HL-60/S4 treated with retinoic acid at 250 ng/mL for 4 days and 3 days (cell line): Measurements from ENCODE around the gene TXNDC2.
"Not testable (repeated sequence)": the region's sequence is repeated elsewhere in the genome, so short reads cannot be mapped to it uniquely, and the experiment has no call there.

Source experiments
- in situ Hi-C: fragments of 300-500 bp; cut with MboI; formaldehyde crosslinking; loops from 2 replicates; pipeline ENCODE4 v1.7.0; 2022; ENCODE audit warnings: low sequenced_read_pairs

Gene TXNDC2

DNA sequence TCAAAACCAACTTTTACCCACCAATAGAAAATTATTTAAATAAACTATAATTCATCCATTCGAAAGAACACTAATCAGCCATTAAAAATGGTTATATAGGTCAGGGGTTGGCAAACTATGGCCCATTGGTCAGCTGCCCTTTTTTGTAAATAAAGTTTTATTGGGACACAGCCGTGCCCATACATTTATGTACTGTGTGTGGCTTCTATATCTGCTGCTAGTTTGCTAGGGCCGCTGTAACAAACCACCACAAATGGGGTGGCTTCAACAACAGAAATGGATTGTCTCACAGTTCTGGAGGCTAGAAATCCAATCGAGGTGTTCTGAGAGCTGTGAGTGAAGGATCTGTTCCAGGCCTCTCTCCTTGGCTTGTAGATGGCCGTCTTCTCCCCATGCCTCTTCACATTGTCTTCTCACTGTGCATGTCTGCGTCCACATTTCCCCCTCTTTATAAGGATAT is 7.0 kb upstream of the TXNDC2 start:
- in situ Hi-C loops = no loop called here

DNA sequence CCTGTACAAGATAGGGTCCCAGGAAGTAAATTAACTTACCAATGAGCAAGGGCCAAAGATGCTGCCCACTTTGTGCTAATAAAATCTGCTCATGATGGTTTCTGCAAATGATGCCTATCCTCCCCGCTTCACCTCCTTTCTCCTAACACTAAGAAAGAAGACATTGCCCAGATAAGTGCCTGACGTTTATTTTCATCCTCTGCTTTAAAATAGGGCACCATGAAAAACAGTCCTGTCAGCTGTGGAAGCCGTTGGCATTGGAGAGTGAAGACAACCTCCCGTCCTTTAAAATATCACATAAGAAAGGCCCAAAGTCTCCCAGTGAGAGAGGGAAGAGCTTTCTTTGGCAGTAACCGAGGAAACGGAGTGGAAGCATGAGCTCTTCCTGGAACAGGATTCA is 1.7 kb upstream of the TXNDC2 start:
- in situ Hi-C loops = no loop called here

DNA sequence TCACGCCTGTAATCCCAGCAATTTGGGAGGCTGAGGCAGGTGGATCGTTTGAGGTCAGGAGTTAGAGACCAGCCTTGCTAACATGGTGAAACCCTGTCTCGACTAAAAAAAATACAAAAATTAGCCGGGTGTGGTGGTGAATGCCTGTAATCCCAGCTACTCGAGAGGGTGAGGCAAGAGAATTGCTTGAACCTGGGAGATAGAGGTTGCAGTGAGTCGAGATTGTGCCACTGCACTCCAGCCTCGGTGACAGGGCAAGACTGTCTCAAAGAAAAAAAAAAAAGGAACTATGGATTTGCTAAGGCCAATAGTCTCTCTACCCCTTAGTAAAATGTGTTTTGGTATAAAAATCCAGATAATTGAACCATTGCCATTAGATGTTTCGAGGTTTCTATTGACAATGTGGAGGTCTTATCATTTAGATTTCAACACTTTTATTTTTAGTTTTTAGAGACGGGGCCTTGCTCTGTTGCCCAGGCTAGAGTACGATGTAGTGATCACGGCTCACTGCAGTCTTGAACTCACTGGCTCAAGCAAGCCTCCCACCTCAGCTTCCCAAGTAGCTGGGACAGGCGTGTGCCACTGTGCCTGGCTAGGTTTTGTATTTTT is 1.1 kb upstream of the TXNDC2 start:
- in situ Hi-C loops = no loop called here

DNA sequence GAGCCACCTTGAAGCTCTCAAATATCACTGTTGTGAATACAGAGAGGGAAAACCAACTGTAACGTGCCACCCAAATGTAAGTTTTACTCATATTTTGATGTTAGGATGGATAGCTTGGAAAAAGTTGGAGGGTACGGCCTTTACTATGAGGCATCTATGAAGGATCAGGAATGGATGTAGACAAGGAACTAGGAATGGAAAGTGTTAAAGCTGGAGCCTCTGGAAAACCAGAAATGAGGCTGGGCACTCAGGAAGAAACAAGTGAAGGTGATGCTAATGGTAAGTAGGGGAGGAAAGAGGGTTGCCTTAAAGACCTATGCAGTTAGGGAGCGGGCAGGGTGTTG is 204 bp downstream of the TXNDC2 start:
- in situ Hi-C loops = no loop called here

DNA sequence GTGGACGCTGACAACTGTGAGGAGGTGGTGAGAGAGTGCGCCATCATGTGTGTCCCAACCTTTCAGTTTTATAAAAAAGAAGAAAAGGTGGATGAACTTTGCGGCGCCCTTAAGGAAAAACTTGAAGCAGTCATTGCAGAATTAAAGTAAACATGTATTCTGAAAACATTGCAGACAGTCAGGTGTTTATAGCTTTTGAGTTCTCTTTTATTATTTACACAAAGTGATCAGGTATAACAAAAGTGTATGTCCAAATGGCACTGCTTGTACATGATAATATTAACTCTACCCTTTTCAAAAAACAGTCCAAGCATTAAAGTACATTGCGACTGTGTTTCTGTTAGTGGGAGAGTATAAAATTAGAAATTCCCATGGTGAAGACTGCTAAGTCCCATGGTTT is 2.2 kb downstream of the TXNDC2 start:
- in situ Hi-C loops = no loop called here

DNA sequence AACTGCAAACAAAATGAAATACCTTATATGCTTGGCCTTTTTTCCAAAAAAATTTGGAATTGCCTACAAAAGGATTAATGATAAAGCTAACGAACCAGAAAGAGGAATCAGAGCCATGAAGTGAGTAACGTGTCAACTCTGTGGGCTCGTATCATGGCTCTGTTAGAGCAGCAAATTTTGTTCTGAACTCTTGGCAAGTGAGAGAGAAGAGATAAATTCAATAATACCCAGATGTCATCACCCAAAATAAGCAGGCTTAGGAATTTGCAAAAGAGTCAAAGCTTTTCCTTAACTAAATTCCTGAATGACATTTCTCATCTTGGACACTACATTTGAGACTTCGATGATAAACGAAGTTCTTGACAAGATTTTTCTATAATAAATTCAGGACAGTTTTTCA is 4.4 kb downstream of the TXNDC2 start:
- in situ Hi-C loops = no loop called here

DNA sequence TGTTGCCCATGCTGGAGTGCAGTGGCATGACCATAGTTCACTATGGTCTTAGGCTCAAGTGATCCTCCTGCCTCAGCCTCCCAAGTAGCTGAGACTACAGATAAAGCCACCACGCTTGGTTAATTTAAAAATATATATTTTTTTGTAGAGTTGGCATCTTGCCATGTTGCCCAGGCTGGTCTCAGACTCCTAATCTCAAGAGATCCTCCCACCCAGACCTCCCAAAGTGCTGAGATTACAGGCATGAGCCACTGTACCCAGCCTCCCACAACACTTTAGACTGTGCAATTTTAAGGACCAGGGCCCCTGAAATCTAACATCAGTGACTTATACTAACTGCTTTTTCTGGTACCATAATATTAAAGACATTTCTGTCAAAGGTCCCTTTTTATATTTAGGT is 5.2 kb downstream of the TXNDC2 start:
- in situ Hi-C loops = no loop called here

DNA sequence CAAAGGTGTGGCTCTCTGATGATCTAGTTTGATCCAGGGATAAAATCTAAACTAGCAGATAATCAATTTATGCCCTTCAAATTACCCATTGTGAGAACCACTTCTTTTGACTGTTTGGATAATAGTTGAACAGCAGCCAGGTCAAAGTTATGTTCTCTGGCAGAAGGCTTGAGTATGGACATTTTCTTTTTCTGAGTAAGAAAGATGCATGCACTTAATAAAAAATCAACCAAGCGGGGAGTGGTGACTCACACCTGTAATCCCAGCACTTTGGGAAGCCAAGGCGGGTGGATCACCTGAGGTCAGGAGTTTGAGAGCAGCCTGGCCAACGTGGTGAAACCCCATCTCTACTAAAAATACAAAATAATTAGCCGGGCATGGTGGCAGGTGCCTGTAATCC is 5.7 kb downstream of the TXNDC2 start:
- in situ Hi-C loops = not testable (repeated sequence)

DNA sequence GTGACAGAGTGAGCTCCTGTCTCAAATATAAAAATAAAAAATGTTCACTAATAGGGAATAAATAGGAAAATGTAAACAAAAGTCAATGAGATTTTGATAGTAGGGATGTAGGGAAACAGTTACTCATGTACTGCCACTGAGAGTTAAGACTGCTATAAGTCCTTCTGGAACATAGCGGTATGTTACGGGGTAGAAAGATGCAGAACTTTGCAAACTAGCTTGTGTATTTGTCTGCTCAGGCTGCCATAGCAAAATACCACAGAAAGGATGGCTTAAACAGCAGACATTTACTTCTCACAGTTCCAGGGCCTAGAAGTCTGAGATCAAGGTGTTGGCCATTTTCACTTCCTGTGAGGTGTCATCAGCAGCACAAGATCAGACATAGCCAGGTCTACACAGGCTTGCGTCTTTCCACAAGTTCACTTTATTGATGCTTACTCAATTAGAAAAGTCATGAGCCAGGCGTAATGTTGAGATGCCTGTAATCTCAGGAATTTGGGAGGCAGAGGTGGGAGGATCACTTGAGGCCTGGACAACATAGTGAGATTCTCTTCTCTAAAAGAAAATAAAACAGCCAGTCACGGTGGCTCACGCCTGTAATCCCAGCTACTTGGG is 8.8 kb downstream of the TXNDC2 start:
- in situ Hi-C loops = no loop called here

DNA sequence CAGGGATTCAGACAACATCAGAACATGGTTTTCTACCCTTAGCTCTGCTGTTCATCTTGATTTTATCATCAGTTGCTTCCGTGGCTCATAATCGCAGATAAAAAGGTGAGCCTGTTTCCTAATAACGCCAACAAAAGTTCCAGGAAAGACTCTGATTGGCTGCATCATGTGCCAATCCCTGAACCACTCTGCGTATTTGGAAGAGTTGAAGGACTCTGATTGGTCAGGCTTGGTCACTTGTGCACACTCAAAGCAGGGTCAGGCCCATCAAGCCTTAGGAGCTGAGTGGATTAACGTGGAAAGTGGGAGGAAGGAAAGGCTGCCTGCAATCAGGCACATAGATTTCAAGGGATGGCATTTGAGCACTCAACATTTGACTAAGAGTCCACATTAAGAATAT is 11.4 kb downstream of the TXNDC2 start:
- in situ Hi-C loops = no loop called here

DNA sequence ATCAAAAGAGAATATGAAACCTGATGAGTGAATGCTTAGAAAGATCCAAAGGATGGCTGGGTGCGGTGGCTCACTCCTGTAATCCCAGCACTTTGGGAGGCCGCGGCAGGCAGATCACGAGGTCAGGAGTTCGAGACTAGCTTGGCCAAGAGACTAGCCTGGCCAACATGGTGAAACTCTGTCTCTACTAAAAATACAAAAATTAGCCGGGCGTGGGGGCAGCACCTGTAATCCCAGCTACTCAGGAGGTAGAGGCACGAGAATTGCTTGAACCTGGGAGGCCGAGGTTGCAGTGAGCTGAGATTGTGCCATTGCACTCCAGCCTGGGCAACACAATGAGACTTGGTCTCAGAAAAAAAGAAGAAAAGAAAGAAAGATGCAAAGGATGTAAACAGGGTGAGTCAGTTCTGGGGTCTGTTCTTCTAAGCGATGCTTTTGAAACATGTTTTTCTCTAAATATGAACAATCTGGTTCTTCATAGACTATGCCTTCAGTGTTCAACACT is 12.1 kb downstream of the TXNDC2 start:
- in situ Hi-C loops = not testable (repeated sequence)

DNA sequence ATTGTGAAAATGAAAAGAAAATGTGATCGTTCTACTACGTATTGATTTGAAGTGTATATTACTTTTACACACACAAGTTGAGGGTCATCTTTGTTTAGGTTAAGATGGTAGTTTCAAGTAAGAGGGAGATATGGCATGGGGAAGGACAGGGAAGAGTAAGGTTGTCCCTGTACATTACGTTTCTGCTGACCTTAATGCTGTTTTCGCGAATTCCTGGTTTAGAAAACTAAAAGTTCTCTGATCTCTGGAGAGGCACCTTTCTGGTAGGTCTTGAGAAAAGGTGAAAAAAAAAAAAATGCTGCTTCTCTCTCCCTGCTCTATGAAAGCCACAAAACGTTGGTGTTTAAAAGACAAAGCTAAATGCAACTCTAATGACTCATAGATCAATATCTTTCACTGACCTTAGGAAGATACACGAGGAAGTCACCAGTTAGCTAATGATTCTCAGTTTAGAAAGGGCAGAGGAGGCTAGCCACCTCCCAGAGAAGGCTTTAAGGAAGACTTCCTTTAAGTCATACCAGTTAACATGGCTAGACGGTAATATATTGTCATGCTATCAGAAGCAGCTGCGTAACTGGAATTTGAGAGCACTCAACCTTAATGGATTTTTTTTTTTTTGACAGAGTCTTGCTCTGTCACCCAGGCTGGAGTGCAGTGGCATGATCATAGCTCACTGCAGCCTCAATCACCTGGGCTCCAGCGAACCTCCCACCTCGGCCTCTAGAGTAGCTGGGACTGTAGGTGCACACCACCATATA is 13.2 kb downstream of the TXNDC2 start:
- in situ Hi-C loops = no loop called here

DNA sequence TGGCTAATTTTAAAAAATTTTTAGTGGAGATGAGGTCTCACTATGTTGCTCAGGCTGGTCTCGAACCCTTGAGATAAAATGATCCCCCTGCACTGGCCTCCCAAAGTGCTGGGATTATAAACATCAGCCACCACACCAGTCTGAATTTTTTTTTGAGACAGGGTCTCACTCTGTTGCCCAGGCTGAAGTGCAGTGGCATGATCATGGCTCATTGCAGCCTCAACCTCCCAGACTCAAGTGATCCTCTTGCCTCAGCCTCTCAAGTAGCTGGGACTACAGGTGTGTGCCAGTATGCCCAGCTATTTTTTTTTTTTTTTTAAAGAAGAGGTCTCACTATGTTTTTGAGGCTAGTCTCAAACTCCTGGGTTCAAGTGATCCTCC is 13.8 kb downstream of the TXNDC2 start:
- in situ Hi-C loops = not testable (repeated sequence)

DNA sequence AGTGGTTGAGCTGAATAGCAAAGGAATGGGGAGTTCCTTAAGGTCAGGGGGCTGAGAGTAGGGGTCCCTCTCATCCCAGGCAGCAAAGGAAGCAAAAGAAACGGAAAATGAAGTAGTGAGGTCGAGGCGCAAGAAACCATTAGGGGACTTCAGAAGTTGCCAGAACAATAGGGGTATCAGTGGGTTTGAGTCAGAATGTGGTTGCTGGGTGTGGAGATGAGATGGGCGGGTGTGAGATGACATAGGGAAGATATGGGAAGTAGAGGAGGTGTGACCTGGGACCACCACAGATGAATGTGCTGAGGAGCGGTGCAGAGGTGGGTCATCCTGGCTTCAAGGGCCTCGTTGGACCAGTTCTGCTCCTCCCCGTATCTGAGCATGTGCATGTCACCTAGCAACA is 14.9 kb downstream of the TXNDC2 start:
- in situ Hi-C loops = no loop called here

DNA sequence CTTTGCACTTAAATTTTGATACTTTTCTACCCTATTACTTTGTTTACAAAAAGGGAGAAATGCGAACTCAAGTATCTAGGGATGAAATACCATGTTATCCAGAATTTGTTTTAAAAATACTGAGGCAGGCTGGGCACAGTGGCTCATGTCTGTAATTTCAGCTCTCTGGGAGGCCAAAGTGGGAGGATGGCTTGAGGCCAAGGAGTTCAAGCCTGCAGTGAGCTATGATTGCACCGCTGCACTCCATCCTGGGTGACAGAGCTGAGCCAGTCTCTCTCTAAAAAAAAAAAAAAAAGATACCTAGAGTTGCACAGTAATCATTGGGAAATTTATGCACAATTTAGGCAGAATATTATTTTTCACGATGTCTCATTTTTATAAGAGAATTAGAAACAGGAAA is 15.6 kb downstream of the TXNDC2 start:
- in situ Hi-C loops = no loop called here

DNA sequence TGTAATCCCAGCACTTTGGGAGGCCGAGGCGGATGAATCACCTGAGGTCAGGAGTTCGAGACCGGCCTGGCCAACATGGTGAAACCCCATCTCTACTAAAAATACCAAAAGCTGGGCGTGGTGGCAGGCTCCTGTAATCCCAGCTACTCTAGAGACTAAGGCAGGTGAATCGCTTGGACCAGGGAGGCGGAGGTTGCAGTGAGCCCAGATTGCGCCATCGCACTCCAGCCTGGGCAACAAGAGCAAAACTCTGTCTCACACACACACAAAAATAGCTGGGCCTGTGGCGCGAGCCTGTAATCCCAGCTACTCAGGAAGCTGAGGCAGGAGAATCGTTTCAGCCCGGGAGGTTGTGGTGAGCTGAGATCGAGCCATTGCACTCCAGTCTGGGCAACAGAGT is 16.5 kb downstream of the TXNDC2 start:
- in situ Hi-C loops = not testable (repeated sequence)

DNA sequence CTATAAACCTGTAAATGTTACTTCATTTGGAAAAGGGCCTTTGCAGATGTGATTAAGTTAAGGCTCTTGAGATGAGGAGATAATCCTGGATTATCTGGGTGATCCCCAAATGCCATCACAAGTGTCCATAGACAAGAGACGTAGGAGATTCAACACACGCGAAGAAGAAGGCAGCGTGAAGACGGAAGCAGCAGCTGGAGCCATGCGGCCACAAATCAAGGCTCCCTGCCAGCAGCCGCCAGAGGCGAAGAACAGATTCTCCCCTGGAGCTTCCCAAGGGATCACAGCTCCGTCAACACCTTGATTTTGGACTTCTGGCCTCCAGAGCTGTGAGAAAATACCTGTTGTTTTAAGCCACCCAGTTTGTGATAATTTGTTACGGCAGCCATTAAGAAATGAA is 17.1 kb downstream of the TXNDC2 start:
- in situ Hi-C loops = no loop called here

DNA sequence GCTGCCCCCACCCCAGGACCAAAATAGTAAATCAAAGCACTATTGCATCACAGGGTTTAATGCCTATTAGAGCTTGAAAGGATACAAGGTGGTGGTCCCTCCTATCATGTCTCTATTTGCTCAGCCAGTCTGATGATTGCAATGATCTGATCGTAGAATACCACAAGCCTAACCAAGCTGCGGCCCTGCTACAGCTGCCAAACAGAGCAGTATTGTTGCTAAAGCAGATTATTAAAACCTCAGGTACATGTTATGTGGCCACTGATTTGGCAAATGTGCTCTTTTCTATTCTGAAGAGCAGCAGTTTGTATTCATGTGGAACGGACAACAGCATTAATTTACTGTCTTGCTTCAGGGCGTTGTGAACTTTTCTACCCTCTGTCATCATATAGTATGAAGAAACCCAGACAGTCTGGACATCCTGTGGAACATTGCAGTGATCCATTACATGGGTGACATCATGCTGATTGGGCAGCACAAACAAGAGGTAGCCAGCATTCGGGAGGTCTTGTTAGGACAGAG is 19.7 kb downstream of the TXNDC2 start:
- in situ Hi-C loops = no loop called here

DNA sequence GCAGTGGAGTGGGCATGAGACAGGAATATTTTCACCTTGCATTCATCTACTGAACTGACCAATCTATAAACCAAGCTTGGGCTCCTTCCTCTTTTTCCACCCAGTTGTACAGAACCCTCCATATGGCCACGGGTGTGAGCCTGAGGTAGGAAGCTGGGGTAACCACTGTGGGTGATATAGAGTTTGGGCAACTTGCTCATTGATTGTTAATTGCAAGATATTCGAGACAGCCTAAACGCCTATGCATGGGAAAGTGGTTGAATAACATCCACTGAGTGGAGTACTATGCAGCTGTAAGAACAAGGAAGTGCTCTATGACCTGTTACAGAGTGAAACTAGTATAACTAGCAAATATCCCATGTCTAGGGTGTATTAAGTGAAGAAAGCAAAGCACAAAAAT is 20.7 kb downstream of the TXNDC2 start:
- in situ Hi-C loops = no loop called here

DNA sequence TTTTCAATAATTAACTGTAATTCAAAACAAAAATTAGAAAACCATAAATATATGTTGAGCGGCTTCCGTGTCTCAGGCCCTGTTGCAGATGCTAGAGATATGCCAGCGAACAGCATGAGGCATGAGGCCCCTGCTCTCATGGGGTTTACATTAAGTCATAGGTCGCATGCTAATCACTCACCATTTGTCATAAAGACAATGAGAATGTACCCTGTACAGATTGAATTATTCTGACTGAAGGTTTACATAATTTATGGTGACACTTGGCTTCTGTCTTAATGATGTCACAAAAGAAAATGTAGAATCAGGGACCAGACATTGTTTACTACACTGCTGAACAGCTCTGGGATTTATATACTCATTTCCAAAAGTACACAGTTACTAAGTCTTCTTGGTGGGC is 22.1 kb downstream of the TXNDC2 start:
- in situ Hi-C loops = no loop called here

DNA sequence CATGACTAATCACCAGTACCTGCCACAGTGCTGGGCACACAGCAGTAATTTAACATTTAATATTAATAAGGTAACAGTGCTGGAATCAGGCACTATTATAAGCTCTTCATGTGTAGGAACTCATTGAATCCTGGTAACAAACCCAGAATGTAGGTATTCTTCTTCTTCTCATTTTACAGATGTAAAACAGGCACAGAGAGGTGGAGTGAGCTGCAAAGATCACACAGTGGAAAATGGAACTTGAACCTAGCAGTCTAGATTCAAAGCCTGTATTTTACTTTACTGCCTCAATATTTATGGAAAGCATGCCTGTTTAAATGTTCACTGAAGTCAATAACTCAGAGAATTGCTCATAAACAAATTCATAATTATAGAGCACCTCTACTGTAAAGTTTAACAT is 24.3 kb downstream of the TXNDC2 start:
- in situ Hi-C loops = no loop called here

DNA sequence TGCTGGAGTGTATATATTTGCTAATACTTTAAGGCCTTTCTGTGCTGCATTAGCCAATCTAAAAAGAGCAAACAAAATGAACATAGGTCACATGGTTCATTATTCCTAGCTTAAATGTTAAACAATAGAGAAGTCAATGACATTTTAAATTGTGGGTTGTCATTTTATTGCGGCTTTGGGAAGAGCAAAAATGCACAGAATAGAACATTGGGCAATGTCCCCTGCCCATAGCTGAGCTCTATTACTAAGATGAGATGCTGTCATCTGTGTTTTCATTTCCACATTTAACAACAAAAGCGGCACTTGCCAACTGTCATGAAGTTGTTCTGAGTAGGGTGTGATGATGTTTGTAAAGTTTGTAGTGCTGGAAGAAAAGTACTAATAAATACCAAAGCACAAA is 24.9 kb downstream of the TXNDC2 start:
- in situ Hi-C loops = no loop called here
